Measurements from ENCODE around the gene SNPH.

SNPH gene

DNA sequence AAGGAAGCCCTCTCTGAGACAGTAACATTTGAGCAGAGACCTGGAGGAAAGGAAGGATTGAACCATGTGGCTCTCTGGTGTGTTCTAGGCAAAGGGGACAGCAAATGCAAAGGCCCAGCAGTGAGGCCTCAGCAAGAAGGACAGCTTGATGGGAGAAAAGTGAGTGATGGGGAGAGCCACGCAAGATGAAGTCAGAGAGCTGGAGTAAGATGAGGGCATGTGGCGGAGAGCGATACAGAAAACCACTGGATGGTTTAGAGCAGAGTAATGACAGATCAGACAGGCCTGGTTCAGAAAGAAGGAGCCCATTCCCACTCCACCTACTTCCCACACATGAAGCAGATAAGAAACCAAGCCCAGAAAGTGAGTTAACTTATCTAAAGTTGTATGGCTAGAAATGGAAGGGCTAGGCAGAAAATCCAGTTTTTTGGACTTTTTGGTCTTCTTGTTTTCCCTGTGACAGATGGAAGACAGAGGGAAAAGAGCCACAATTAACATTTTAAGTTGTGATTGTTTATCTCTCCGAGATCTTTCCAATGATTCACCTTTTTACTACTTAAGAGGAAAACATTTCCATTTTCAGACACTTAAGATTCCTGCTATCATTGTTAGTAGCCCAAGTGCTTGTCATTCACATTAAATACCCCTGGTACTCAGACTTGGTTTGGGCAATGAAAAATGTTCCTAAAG, 723 bp upstream of the SNPH start:
- DNase-seq (ENCODE audit: low read depth in 2 of 2), result no peak

DNA sequence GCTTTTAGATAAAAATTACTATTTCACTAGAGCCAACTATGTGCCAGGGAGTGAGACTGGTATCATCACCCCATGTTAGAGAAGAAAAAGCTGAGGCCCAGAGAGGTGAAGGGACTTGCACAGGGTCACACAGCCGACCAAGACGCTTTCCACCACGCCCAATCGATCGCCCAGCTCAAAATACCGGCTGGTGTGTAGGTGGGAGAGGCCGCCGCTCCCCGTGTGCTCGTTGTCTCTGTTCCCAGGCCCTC, 253 bp upstream of the SNPH start:
- no peak for DNase-seq (ENCODE audit: low read depth in 2 of 2)

DNA sequence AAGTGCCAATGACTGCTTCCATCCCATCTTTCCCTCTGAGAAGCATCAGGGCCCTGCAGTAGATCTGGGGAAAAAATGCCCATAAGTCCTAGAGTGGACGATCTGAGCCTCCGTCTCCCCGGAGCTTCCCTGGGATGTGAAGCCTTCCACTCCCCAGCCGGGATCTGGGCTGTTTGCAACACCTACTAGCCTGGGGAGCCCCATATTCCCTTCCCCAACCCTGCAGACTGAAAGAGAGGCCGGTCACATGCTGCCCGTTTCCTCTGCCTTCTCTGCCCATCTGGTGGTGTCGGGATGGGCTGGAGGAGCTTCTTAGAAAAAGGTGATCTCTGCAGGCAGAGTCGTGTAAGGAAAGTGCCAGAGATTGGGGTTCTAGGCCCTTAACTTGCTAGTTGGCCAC, 1.1 kb downstream of the SNPH start:
- DNase-seq (ENCODE audit: low read depth in 2 of 2), result no peak

DNA sequence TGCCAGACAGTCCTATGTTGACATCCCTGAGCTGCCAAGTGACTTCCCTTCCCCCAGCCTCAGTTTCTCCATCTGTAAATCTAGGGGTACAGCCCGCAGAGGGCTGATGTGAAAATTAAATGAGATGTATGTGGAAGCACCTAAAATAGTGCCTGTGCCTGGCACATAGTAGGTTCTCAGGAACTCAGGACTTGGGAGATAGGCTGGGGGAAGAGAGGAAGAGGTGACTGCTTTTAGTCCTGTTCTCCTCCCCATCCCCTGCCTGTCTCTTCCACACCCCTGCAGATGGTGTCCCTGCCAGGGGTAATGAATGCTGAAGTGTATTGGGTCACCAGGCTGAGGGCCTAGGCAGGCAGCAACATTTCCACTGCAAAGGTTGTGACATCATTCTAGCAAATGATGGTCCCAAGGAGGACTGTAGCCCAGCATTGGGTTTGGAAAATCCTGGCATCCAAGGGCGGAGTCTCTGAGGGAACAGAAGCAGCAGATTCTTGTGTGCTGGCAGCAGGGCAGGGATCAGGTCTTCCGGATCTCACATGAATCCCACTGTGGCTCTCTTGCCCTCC, 1.8 kb downstream of the SNPH start:
- DNase-seq (ENCODE audit: low read depth in 2 of 2), result no peak

DNA sequence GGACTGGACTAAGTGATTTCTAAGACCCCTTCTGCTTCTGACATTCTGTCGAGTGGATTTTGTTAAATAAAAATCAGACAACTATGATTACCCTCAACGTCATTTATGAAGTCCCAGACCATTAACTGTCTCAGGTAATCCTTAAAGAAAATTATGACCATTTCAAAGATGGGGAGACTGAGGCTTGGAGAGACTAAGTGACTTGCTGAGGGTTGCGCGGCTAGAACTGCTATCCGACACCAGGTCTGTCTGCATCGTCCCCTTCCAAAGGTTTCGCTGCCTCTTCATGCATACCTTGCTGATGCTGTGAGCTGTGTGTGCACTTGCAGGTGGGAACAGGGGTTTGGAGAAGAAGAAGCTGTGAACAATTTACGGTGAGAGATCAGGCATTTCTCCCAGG, 3.1 kb downstream of the SNPH start:
- no peak for DNase-seq (ENCODE audit: low read depth in 2 of 2)

DNA sequence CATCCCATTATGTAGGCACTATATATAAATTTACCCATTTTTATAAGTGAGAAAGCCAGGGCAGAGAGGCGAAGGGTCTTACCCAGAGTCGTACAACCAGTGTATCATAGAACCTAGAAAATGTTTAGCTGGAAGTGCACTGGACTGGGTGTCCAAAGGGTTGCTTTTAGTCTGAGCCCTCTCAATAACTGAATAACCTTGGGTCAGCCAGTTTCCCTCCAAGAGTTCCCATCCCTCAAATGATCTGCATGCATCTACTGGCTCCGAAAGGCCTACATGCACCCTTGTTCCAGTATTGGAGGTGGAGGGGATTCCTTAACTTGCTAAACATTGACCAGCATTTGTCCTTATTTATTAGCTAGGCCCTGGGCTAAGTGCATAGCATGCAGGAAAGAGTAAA, 3.8 kb downstream of the SNPH start:
- DNase-seq (ENCODE audit: low read depth in 2 of 2), result no peak

DNA sequence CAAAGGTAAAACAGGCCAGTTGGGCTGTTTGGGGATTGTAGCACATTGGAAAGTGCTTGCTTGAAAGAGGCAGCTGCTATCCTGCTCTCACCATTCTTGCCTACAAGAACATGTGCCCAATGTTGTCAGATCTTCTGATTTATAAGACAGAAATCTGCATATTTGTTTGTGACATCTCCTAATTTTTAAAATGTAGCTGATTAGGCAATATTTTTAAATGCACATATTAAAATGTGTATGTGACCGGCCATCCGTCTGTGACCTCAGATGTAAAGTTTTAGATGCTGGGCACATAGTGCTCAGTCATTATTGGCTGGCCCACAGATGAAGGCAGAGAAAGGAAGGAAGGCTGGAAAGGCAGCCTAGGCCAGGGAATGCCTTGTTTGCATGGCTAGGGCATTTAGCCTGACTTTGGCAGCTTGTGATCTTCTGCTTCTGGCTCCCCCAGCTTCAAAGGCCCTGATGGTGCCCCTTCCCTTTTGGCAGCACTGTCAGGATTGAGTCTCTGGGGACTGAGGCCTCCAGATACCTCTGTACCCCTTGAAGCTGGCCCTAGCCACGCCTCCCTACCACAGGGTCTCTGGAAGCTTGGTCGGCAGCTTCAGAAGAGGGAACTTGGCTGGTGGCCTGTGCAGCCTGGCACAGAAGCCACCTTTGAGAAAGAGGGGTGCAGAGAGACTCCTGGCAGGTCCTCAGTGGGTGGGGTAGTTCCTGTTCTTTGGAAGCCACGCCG, 6.4 kb downstream of the SNPH start:
- DNase-seq (ENCODE audit: low read depth in 2 of 2), result no peak

DNA sequence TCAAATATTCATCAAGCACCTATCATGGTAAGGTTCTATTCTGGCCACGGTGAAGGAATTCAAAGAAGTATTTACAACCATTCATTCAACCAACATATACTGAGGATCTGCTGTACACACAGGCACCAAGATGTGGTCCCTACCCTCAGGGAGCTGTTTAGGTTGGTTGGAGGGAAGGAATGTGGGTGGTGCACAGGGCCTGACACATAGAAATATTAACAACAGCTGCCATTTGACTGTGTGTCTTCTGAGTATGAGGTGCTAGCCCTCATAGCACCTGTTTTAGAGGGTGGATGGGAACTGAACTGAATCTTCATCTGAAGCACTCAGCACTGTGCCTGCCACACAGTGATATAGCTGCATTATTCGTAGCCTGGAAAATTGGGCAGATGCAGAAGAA, 7.3 kb downstream of the SNPH start:
- DNase-seq (ENCODE audit: low read depth in 2 of 2), result no peak

DNA sequence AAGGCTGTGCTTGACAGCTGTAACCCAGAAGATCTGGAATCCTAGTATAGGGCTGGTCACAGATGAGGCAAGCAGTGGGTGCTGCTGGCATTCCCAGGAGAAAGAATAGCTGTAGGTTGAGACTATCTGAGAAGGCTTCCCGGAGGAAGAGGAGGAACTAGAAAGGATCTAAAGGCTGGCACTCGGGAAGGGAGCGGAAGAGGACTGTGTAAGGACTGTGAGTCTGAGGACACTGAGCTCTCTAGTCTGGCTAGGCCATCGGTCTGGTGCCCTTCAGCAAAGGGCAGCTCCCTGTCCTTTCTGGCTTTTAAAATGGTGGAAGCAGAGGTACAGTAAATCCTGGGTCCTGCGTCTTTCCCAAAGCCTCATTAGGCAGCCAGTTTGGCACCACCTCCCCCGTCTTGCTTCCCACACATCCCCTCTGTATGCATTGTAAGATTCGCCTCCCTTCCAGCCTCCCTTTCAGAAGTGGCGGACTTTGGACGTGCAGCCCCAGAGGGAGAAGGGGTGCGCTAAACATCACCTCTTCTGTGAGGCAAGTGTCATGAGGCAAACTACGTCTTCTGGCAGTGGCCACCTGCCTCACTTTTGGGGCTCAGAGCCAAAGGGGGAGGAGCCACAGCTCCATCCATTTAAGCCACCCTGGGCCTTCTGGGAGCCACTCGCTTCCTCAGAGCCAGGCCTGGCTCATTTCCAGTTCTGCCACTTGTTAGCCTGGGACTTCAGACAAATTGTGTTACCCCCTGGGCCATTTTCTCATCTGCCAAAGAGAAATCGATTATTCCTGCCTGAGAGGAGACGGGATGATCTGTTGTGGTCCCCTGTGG, 8.6 kb downstream of the SNPH start:
- DNase-seq (ENCODE audit: low read depth in 2 of 2), result no peak

DNA sequence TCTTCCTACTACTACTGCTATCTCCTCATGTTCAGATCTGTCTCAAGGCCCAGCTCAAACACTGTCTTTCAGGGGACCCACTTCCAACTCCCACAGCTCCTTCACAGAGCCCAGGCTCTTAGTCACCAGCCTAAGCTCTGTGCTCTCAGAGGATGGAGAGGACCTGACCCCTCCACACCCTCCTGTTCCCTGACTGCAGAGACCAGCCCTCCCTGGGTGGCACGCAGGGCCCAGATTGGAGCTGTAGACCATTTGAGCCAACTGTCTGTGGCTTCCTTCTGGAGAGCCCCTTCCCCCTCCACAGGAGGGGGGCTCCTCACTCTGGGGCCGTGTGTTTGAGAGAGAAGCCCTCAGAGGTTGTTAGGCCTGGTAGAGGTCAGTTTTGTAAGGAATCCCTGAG, 9.8 kb downstream of the SNPH start:
- DNase-seq (ENCODE audit: low read depth in 2 of 2), result no peak

DNA sequence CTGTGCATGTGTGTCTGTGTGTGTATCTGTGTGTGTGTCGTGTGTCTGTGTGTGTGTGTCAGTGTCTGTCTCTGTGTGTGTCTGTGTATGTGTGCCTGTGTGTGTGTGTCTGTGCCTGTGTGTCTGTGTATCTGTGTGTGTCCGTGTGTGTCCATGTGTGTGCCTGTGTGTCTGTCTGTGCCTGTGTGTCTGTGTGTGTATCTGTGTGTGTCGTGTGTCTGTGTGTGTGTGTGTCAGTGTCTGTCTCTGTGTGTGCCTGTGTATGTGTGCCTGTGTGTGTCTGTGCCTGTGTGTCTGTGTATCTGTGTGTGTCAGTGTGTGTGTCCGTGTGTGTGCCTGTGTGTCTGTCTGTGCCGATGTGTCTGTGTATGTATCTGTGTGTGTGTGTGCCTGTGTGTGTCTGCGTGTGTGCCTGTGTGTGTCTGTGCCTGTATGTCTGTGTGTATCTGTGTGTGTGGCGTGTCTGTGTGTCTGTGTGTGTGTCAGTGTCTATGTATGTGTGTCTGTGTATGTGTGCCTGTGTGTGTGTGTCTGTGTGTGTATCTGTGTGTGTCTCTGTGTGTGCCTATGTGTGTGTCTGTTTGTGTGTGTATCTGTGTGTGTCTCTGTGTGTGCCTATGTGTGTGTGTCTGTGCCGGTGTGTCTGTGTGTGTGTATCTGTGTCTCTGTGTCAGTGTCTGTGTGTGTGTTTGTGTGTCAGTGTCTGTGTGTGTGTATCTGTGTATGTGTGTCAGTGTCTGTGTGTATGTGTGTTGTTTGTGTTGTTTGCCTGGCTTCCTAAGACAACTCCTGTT, 11.6 kb downstream of the SNPH start:
- no peak for DNase-seq (ENCODE audit: low read depth in 2 of 2)

DNA sequence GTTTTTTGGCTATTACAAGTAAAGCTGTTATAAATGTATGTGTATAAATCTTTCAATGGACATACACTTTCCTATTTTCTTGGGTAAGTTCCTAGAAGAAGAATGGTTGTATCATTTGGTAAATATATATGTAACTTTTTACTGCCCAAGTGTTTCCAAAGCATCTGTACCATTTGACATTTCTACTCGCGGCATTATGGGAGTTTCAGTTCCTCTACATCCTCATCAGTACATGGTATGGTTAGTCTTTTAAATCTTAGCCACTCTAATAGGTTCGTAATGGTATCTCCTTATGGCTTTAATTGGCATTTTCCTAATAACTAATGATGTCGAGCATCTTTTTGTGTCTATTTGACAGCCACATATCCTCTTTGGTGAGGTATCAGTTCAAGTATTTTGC, 12.9 kb downstream of the SNPH start:
- DNase-seq (ENCODE audit: low read depth in 2 of 2), result no peak

DNA sequence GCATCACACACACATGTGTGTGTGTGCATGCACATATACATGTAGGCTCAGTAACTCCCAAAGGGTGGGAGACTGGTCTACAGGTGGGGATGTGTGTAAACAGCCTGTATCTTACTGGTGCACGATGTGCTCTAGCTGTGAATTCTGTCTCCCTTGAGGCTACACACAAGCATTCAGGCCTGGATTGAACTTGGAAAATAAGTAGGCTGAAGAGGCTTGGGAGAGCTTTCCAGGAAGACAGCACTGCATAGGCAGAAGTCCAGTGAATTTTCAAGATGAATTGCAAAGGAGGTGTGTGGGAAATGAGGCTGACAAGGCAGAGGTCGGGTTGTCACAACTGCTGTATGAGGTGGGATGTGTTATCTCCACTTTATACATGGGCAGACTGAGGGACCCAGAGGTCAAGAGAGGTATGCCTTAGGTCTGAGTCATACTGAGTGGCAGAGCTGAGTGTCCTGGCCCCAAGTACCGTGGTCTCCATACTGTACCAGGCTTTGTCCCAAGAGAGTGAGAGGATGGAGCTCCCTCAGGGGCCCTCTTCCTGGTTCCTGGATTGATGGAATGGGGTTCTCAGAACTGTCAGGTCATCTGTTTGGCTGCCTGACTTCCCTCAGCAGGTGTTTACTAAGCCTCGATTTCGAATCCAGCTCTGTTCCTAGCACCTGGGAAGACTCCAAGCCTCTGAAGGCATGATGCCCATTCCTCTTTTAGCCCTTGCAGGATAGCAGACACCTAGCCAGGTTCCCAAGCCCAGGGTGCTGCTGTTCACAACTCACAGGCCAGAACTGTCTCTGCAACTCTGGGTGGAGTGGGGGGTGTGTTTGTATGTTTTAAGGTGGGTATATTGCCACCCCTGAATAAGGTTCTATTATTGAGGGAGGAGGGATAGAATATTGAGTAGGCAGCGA, 14.4 kb downstream of the SNPH start:
- no peak for DNase-seq (ENCODE audit: low read depth in 2 of 2)

DNA sequence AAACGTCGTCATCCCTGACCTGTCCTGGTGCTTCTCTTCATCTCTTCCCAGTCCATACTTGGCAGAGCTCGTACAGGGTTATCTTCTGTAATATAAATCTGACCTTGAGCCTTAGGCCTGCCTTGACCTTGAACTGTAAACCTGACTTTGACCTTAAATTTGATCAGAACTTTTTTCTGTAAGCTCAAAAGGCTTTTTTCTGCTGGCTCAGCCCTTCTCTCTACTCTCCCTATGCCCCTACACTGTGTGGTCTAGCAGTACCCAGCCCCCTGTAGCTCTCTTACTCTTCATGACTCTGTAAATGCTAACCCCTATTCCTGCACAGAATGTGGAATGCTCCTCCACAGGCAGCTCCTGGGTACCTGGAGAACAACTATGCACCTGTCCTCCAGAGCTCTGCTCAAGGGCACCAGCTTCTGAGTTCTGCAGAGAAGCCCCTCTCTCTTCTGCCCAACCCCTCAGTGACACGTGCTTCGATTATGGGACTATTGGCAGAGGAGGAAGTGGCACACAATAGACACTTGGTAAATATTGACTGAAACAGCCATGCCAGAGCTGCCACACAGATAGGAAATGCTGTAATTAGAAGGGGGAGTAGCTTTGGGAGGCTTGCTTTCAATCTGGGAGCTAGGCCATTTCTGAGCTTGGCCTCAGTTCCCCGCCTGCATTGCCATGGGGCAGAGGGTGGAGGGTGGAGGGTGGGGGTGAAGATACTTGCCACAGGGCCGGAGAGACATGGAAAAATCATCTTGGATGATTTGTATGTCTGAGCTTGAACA, 15.4 kb downstream of the SNPH start:
- DNase-seq (ENCODE audit: low read depth in 2 of 2), result no peak

DNA sequence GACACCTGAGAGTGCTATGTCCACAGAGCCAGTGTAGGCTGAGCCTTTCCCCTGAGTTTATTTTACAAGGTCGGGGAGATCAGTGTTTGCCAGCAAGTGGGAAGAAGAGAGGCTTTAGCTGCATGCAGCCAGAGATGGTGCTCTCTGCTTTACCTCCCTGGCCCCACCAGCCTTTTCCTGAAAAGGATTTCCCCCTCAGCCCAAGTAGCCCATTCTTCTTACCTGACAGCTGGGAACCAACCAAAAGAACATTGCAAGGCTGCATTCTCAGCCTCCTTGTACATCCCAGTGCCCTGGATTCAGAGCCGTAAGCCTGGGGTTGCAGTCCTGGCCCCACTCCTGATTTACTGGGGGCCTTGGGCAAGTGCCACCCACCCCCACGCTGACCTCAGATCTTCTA, 16.9 kb downstream of the SNPH start:
- no peak for DNase-seq (ENCODE audit: low read depth in 2 of 2)

DNA sequence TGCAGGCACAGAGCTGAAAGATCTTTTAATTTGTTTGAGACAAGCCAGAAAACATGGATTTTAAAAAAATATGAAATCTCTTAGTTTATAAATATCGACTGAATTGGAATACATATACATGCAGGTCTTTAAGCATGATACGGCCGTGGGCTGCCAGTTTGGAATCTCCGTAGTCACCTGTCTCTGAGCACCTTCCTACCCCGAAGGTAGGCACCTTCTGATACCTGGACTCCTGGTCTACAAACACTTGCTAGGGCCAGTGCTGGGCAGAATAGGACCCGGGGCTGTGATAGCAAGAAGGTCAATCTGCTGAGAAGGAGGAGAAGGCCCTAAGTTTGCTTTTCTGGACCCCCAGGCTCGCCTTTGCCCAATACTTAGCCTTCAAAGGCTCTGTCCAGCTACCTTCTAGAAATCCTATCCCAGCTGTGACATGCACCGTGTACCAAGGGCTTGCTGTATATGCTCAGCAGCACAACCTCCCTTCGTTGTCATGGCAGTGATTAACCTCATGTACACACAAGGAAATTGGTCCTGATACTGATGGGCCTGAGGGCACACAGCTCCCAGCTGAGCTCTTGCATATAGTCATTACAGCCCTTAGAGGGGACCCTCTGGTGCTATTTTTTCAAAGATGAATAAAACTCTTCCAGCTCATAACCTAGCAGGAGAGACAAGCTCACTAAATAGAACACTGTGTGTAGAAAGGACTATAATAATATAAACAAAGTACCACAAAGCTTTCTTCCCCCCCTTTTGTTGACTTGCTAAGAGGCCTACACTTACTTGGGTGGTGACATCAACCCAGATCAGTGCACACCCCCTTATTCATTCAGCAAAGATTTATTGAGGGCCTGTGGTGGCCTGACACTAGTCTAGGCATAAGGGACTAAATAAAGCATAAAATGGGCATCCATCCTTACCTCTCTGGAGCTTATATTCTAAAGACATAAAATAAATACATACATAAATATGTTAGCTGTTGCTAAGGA, 17.7 kb downstream of the SNPH start:
- DNase-seq (ENCODE audit: low read depth in 2 of 2), result no peak

DNA sequence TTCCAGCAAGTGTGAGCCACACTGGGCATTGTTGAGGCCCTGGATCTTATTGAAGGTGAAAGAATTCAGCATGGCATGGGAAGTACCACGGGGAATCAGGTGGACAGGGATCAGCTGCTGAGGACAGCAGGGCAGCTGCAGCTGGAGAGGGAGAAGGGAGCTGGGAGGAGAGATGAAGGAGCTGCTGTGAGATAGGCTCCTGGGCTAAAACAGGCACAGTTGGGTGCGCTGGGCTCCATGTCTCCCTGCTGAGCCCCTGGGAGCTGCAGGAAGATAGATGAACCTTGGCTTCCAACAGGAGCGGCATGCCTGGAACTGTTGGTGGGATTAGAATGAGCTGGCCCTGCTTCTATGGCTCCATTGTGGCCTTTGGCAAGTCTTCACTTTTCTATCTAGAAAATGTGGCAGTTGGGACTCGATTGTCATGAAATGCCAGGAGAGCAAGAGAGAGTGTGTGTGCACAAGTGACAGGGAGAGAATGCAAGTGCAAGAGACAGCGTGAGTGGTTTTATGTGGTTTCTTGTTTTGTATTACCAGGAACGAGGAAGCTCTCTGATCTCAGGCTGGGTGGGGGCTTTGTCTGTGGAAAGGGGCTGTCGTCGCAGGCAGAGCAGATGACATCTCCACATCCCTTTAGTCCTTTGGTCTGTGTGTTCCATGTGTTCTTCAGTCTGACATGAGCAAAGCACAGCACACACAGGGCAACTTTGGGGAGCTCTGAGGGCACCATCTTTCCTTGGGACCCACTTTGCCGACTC, 20.4 kb downstream of the SNPH start:
- no peak for DNase-seq (ENCODE audit: low read depth in 2 of 2)

DNA sequence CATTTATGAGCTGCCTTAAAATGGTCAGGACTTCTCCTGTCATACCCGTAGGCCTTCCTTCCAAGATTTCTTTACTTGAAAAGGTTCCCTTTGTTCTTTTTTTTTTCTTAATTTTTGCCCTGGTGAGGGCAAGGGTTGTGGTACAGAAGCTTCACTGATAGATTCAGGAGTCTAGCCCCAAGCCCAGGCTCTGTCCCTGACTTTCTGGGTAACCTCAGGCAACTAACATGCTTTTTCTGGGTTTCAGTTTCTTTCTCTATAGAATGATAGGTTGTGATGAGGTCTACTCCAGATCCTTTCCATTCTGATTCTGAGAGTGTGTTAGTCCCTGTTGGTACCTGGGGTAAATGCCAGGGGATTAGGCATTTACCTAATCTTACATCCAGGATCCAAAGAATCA, 21.2 kb downstream of the SNPH start:
- DNase-seq (ENCODE audit: low read depth in 2 of 2), result no peak

Measured in activated CD4-positive, alpha-beta T cell treated with anti-CD3 and anti-CD28 coated beads for 24 hours (primary cell).